H1 (cell line): Measurements from ENCODE around the gene CHST13. TPM values are rescaled to one million over a fixed set of nuclear protein-coding genes. Genes with fewer than 3 reads are reported as not detected.

Experiments used
- CTCF ChIA-PET: fragments of 300-600 bp; sonication (Branson Sonifier 250); formaldehyde crosslinking; loops from one replicate; lab custom pipeline; 2021; ENCODE audit not compliant: partially characterized antibody; lab: Charles Lee
- POLR2A ChIA-PET: fragments of 300-600 bp; sonication (Branson Sonifier 250); formaldehyde crosslinking; loops from one replicate; lab custom pipeline; 2021; ENCODE audit warnings: inconsistent platforms; ENCODE audit not compliant: partially characterized antibody; lab: Charles Lee
- DNase-seq, 2 experiments: peaks; one replicate each; pipeline versions ENCODE4 v3.0.0 to v3.0.0-alpha.2; 2010 to 2022; ENCODE audit warnings: low spot score in 2 of 2, low read depth in 1 of 2, mixed read lengths in 1 of 2
- FAIRE-seq: peaks from 2 replicates; lab custom pipeline; 2011; peaks lifted over from hg19 to GRCh38; lab: Jason Lieb, UNC
- H2AFZ ChIP-seq: 2 replicates; pipeline ENCODE4 v1.8.1; 2012; ENCODE audit warnings: low read length, inconsistent platforms
- H2AK5ac ChIP-seq: 2 replicates; pipeline ENCODE4 v1.6.1; 2013; ENCODE audit warnings: low read depth, low read length
- H2BK120ac ChIP-seq: replicated peaks from 2 replicates; pipeline ENCODE3; 2013; ENCODE audit warnings: low read depth, low read length, inconsistent platforms
- H2BK12ac ChIP-seq: 2 replicates; pipeline ENCODE4 v1.6.1; 2013; ENCODE audit warnings: low read depth, low read length
- H2BK15ac ChIP-seq: 2 replicates; pipeline ENCODE4 v1.6.1; 2013; ENCODE audit warnings: low read length
- H2BK20ac ChIP-seq: 2 replicates; pipeline ENCODE4 v1.6.1; 2013; ENCODE audit warnings: low read length
- H2BK5ac ChIP-seq: 2 replicates; pipeline ENCODE4 v1.6.1; 2013; ENCODE audit warnings: low read depth, low read length
- H3K14ac ChIP-seq: 2 replicates; pipeline ENCODE4 v1.6.1; 2013; ENCODE audit warnings: inconsistent platforms; ENCODE audit not compliant: insufficient read length
- H3K18ac ChIP-seq: 2 replicates; pipeline ENCODE4 v1.6.1; 2013; ENCODE audit warnings: low read length; ENCODE audit errors: extremely low read depth
- H3K23ac ChIP-seq: 2 replicates; pipeline ENCODE4 v1.6.1; 2013; ENCODE audit warnings: inconsistent platforms; ENCODE audit not compliant: insufficient read length
- H3K23me2 ChIP-seq: 2 replicates; pipeline ENCODE4 v1.6.1; 2013; ENCODE audit warnings: low read depth, low read length
- H3K27ac ChIP-seq: 2 replicates; pipeline ENCODE4 v1.6.1; 2011; ENCODE audit warnings: low read depth, low read length, inconsistent platforms
- H3K27me3 ChIP-seq, 4 experiments: replicated peaks in 1 of 4; 1 replicate in 1 of 4; 2 replicates in 3 of 4; pipeline versions ENCODE4 v1.6.1 to v1.8.1; 2011 to 2013; ENCODE audit warnings: low read length in 3 of 4, mild to moderate bottlenecking in 3 of 4, inconsistent platforms in 2 of 4, mixed read lengths in 2 of 4, moderate library complexity in 1 of 4; ENCODE audit not compliant: control insufficient read depth in 3 of 4, insufficient read depth in 3 of 4; ENCODE audit errors: extremely low read depth in 1 of 4
- H3K36me3 ChIP-seq, 4 experiments: 2 replicates each; pipeline versions ENCODE4 v1.6.1 to v1.8.1; 2011 to 2013; ENCODE audit warnings: mild to moderate bottlenecking in 4 of 4, low read length in 3 of 4, moderate library complexity in 2 of 4, control low read depth in 1 of 4, inconsistent platforms in 1 of 4; ENCODE audit not compliant: insufficient read depth in 4 of 4, control insufficient read depth in 2 of 4
- H3K4ac ChIP-seq: replicated peaks from 2 replicates; pipeline ENCODE3; 2013; ENCODE audit warnings: low read length, low read depth, mixed read lengths, inconsistent platforms; ENCODE audit not compliant: insufficient read length
- H3K4me1 ChIP-seq, 4 experiments: replicated peaks in 1 of 4; 1 replicate in 1 of 4; 2 replicates in 3 of 4; pipeline versions ENCODE4 v1.6.1 to v1.8.1; 2011 to 2013; ENCODE audit warnings: low read length in 3 of 4, inconsistent platforms in 2 of 4, mixed read lengths in 1 of 4; ENCODE audit not compliant: insufficient read depth in 4 of 4, control insufficient read depth in 3 of 4
- H3K4me2 ChIP-seq, 2 experiments: 2 replicates each; pipeline versions ENCODE4 v1.6.1 to v1.8.1; 2011 to 2013; ENCODE audit warnings: low read depth in 2 of 2, low read length in 2 of 2, control low read depth in 1 of 2, inconsistent platforms in 1 of 2, mild to moderate bottlenecking in 1 of 2; ENCODE audit not compliant: insufficient read depth in 1 of 2
- H3K4me3 ChIP-seq, 4 experiments: fragments of 200-600, 300-600 bp in 1 of 4; sonication (generic), shearing (Covaris generic), sonication (Bioruptor Twin) in 1 of 4; 2 replicates each; pipeline versions ENCODE4 v1.5.1 to v1.8.1; 2011 to 2016; ENCODE audit warnings: low read length in 4 of 4, low read depth in 3 of 4, control low read depth in 2 of 4, inconsistent platforms in 2 of 4, mild to moderate bottlenecking in 2 of 4, mixed read lengths in 1 of 4, moderate library complexity in 1 of 4; ENCODE audit not compliant: insufficient read depth in 2 of 4; ENCODE audit errors: extremely low read depth in 1 of 4
- H3K56ac ChIP-seq: replicated peaks from 2 replicates; pipeline ENCODE3; 2013; ENCODE audit warnings: low read depth, mild to moderate bottlenecking, mixed read lengths, low read length, inconsistent platforms; ENCODE audit not compliant: insufficient read length
- H3K79me1 ChIP-seq: 2 replicates; pipeline ENCODE4 v1.6.1; 2013; ENCODE audit warnings: low read depth, low read length, control low read depth
- H3K79me2 ChIP-seq, 2 experiments: 2 replicates each; pipeline versions ENCODE4 v1.6.1 to v1.8.1; 2012 to 2013; ENCODE audit warnings: low read length in 2 of 2, mild to moderate bottlenecking in 2 of 2, inconsistent platforms in 1 of 2; ENCODE audit not compliant: insufficient read depth in 2 of 2, control insufficient read depth in 1 of 2
- H3K9ac ChIP-seq, 4 experiments: replicated peaks in 1 of 4; 1 replicate in 1 of 4; 2 replicates in 3 of 4; pipeline versions ENCODE4 v1.6.1 to v1.8.1; 2011 to 2013; ENCODE audit warnings: low read depth in 3 of 4, low read length in 3 of 4, control low read depth in 2 of 4, mild to moderate bottlenecking in 2 of 4, moderate library complexity in 2 of 4, inconsistent platforms in 1 of 4; ENCODE audit errors: extremely low read depth in 1 of 4
- H3K9me3 ChIP-seq, 2 experiments: 2 replicates each; pipeline versions ENCODE4 v1.6.1 to v1.8.1; 2012 to 2013; ENCODE audit warnings: mild to moderate bottlenecking in 2 of 2, moderate library complexity in 2 of 2, control low read depth in 1 of 2, inconsistent platforms in 1 of 2, low read depth in 1 of 2, low read length in 1 of 2, mixed read lengths in 1 of 2; ENCODE audit not compliant: insufficient read depth in 2 of 2
- H4K20me1 ChIP-seq, 2 experiments: replicated peaks in 1 of 2; 2 replicates each; pipeline versions ENCODE3 to v1.8.1; 2011 to 2013; ENCODE audit warnings: inconsistent platforms in 2 of 2, low read length in 2 of 2, mild to moderate bottlenecking in 1 of 2; ENCODE audit not compliant: insufficient read depth in 2 of 2, control insufficient read depth in 1 of 2
- H4K5ac ChIP-seq: 2 replicates; pipeline ENCODE4 v1.6.1; 2013; ENCODE audit warnings: low read length, low read depth, mixed read lengths, inconsistent platforms; ENCODE audit not compliant: insufficient read length
- H4K8ac ChIP-seq: 2 replicates; pipeline ENCODE4 v1.8.0; 2013; ENCODE audit warnings: mild to moderate bottlenecking, moderate library complexity, low read length, inconsistent platforms; ENCODE audit not compliant: insufficient read depth; ENCODE audit errors: extremely low read depth
- H4K91ac ChIP-seq: replicated peaks from 2 replicates; pipeline ENCODE3; 2013; ENCODE audit warnings: low read length, mixed read lengths, inconsistent platforms; ENCODE audit not compliant: insufficient read length
- CHD1 ChIP-seq: IDR thresholded peaks from 2 replicates; pipeline ENCODE4 v1.6.1; 2012; ENCODE audit warnings: low read depth, low read length, improper control_type of control experiment
- RAD21 ChIP-seq, 2 experiments: IDR thresholded peaks in 1 of 2; conservative IDR thresholded peaks in 1 of 2; 2 replicates each; pipeline ENCODE4 v1.6.1; 2011; ENCODE audit warnings: low read depth in 2 of 2, low read length in 2 of 2, improper control_type of control experiment in 1 of 2, inconsistent platforms in 1 of 2, mild to moderate bottlenecking in 1 of 2, moderate library complexity in 1 of 2
- RBBP5 ChIP-seq: IDR thresholded peaks from 2 replicates; pipeline ENCODE4 v1.7.1; 2012; ENCODE audit warnings: low read depth, mild to moderate bottlenecking, inconsistent platforms, low read length, moderate library complexity, borderline replicate concordance
- SRF ChIP-seq: IDR thresholded peaks from 2 replicates; pipeline ENCODE4 v1.6.1; 2011; ENCODE audit warnings: mild to moderate bottlenecking, low read depth, low read length, moderate library complexity
- WGBS, 2 experiments: shearing (Covaris generic) in 1 of 2; methylation state at CpG; one replicate each; pipeline versions ENCODE4 v1.1.6 to v1.1.7; 2013 to 2015; ENCODE audit warnings: low lambda C conversion rate in 2 of 2, mixed read lengths in 2 of 2, inconsistent platforms in 1 of 2, low coverage in 1 of 2, missing lambda C conversion rate in 1 of 2; ENCODE audit not compliant: insufficient replicate concordance in 2 of 2, insufficient coverage in 1 of 2, insufficient read length in 1 of 2; ENCODE audit errors: extremely low coverage in 1 of 2, missing lambda C conversion rate in 1 of 2; 5-methylcytosine and 5-hydroxymethylcytosine counted together
- polyA plus RNA-seq, 7 experiments: library from polyadenylated mRNA; depleted of rRNA in 3 of 7; stranded (reverse) in 5 of 7; unstranded in 2 of 7; fragments of >200 nt in 5 of 7; fragments of 200-250 nt in 2 of 7; gene quantifications; 1 replicate in 5 of 7; 2 replicates in 1 of 7; 4 replicates in 1 of 7; pipeline versions ENCODE4 v1.2.1 to v1.2.3, GENCODE V29; 2011 to 2013; ENCODE audit warnings: missing spikeins in 2 of 7, mixed read lengths in 2 of 7
- total RNA-seq: library from RNA; stranded (reverse); fragmentation: NEBNext Ultra II Directional; extraction: Animal tissue kit (Norgen Biotek cat#: 25700); gene quantifications from 2 replicates; pipeline ENCODE4 v1.2.1, GENCODE V29; 2021
- TF ChIP-seq, protein P1 (sequence below), 3 experiments: IDR thresholded peaks; 1 replicate in 2 of 3; 2 replicates in 1 of 3; pipeline versions ENCODE4 v1.5.1 to v1.6.1; 2011; ENCODE audit warnings: low read length in 3 of 3, mild to moderate bottlenecking in 3 of 3, inconsistent platforms in 2 of 3, low read depth in 1 of 3, moderate library complexity in 1 of 3; ENCODE audit not compliant: insufficient read depth in 1 of 3; ENCODE audit errors: control extremely low read depth in 1 of 3

CHST13 gene
- total and polyA plus RNA-seq, 2 of the 8 experiments (the other 6 are each of a cell fraction or from before 2014, with no cell fraction given): 5.4 to 11.7 TPM

- H3K4me2 ChIP-seq: no peak overlapping the region
- 0 out of 7 replicates have a peak, but pooled peaks cover 0 to 2% (median 0%) of the 10 kb centered on the region in 4 experiments for H3K27me3 ChIP-seq
- H4K20me1 ChIP-seq: no peaks in the 10 kb centered on the region
- H2BK120ac ChIP-seq: no peak overlapping the region
- H3K23ac ChIP-seq: no peak overlapping the region
- TF ChIP-seq, protein P1, sequence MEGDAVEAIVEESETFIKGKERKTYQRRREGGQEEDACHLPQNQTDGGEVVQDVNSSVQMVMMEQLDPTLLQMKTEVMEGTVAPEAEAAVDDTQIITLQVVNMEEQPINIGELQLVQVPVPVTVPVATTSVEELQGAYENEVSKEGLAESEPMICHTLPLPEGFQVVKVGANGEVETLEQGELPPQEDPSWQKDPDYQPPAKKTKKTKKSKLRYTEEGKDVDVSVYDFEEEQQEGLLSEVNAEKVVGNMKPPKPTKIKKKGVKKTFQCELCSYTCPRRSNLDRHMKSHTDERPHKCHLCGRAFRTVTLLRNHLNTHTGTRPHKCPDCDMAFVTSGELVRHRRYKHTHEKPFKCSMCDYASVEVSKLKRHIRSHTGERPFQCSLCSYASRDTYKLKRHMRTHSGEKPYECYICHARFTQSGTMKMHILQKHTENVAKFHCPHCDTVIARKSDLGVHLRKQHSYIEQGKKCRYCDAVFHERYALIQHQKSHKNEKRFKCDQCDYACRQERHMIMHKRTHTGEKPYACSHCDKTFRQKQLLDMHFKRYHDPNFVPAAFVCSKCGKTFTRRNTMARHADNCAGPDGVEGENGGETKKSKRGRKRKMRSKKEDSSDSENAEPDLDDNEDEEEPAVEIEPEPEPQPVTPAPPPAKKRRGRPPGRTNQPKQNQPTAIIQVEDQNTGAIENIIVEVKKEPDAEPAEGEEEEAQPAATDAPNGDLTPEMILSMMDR (IDR thresholded peaks at IDR 0.05; ENCODE audit: control extremely low read depth in 1 of 3, insufficient read depth in 1 of 3, low read depth in 1 of 3, low read length in 3 of 3): peak in 2 of 3 experiments; percentile 40 to 60; a peak in 2 of 4 replicates
- TF ChIP-seq CHD1: no peak
- TF ChIP-seq RAD21 (IDR thresholded peaks at IDR 0.05 in 1 of 2, conservative IDR thresholded peaks at IDR 0.05 in 1 of 2; ENCODE audit: low read depth in 2 of 2, low read length in 2 of 2): peak; percentile 48 to 55; a peak in 3 of 4 replicates
- TF ChIP-seq RBBP5: no peak
- no peak for TF ChIP-seq SRF
- DNase-seq: no peak
- no peak overlapping the region for H2BK12ac ChIP-seq
- H4K8ac ChIP-seq: no peak overlapping the region; the same call in 1 of the 2 replicates
- H2AFZ ChIP-seq: no peak overlapping the region
- POLR2A ChIA-PET: interaction anchor here (1.3 kb wide), 1 partner anchor 16 kb away, joined by 4 read pairs; no protein-coding TSS in a partner anchor
- 77% methylated on average over 6 of the region's 6 CpGs; no CpG with 5 or more reads in 1 of the 2 experiments for WGBS, 2 experiments
- H2BK20ac ChIP-seq: 0 out of 2 replicates have a peak overlapping the region, but pooled peaks have one; percentile 61
- peaks cover 0 to 10% (median 4%) of the 10 kb centered on the region in 4 experiments; a peak in 2 of 7 replicates for H3K4me1 ChIP-seq
- H3K79me1 ChIP-seq: no peaks in the 10 kb centered on the region
- H3K56ac ChIP-seq: no peak overlapping the region
- H4K91ac ChIP-seq: peak overlapping the region; percentile 5
- FAIRE-seq: peak; percentile 50
- peak overlapping the region; percentile 71; the same call in 1 of the 2 replicates for H3K18ac ChIP-seq
- no peak overlapping the region for H2BK5ac ChIP-seq
- 0 out of 2 replicates have a peak, but pooled peaks cover 1% of the 10 kb centered on the region for H3K23me2 ChIP-seq
- H3K14ac ChIP-seq: no peak overlapping the region
- no peak overlapping the region for H2AK5ac ChIP-seq
- no peak overlapping the region for H3K4ac ChIP-seq
- H2BK15ac ChIP-seq: no peak overlapping the region
- H3K27ac ChIP-seq: no peak overlapping the region
- no peak overlapping the region for H3K4me3 ChIP-seq
- no peaks in the 10 kb centered on the region for H3K9me3 ChIP-seq
- H3K36me3 ChIP-seq: no peaks in the 10 kb centered on the region
- CTCF ChIA-PET: interaction anchor here (0.9 to 5.7 kb wide), 13 partner anchors 8 to 357 kb away, joined by 3 to 49 read pairs (median 3); no protein-coding TSS in a partner anchor
- no peak overlapping the region for H3K9ac ChIP-seq
- no peak overlapping the region for H4K5ac ChIP-seq
- H3K79me2 ChIP-seq: no peaks in the 10 kb centered on the region
These were observed 33.3 kb upstream of the CHST13 start for GRCh38 chr3:126490619-126491018.
